Loucy (cell line): Measurements from ENCODE around the gene CCDC3.

ENCODE experiments used
- H2AFZ ChIP-seq: fragments of 200-600 bp; sonication (generic); 2 replicates; pipeline ENCODE4 v1.6.0; 2016; ENCODE audit warnings: antibody characterized with exemption, mild to moderate bottlenecking, low read length, moderate library complexity
- H3F3A ChIP-seq: fragments of 200-600 bp; 2 replicates; pipeline ENCODE4 v1.6.0; 2016; ENCODE audit warnings: antibody characterized with exemption, low read depth, mild to moderate bottlenecking
- H3K27me3 ChIP-seq: fragments of 200-600 bp; sonication (generic); 2 replicates; pipeline ENCODE4 v1.6.1; 2014; ENCODE audit warnings: low read length, mild to moderate bottlenecking; ENCODE audit not compliant: insufficient read depth, poor library complexity, severe bottlenecking
- H3K36me3 ChIP-seq: fragments of 200-600 bp; sonication (generic); 2 replicates; pipeline ENCODE4 v1.6.1; 2016; ENCODE audit warnings: low read length; ENCODE audit not compliant: insufficient read depth
- H3K4me1 ChIP-seq: fragments of 200-600 bp; sonication (generic); 2 replicates; pipeline ENCODE4 v1.5.1; 2014; ENCODE audit warnings: low read length, mild to moderate bottlenecking; ENCODE audit not compliant: insufficient read depth, poor library complexity, severe bottlenecking
- H3K4me2 ChIP-seq: fragments of 200-600 bp; sonication (generic); 2 replicates; pipeline ENCODE4 v1.6.0; 2014; ENCODE audit warnings: antibody characterized with exemption, low read length, low read depth, mild to moderate bottlenecking; ENCODE audit not compliant: poor library complexity, severe bottlenecking
- H3K4me3 ChIP-seq: fragments of 200-600 bp; sonication (generic); 2 replicates; pipeline ENCODE4 v1.5.1; 2014; ENCODE audit warnings: low read length, mild to moderate bottlenecking, mixed read lengths; ENCODE audit not compliant: poor library complexity, severe bottlenecking
- H3K79me2 ChIP-seq: fragments of 200-600 bp; sonication (generic); 2 replicates; pipeline ENCODE4 v1.6.1; 2014; ENCODE audit warnings: low read length; ENCODE audit not compliant: insufficient read depth
- H3K9ac ChIP-seq: fragments of 200-600 bp; sonication (generic); 2 replicates; pipeline ENCODE4 v1.6.0; 2014; ENCODE audit warnings: mild to moderate bottlenecking, low read depth, low read length, moderate library complexity; ENCODE audit not compliant: poor library complexity, severe bottlenecking
- H3K9me2 ChIP-seq: fragments of 200-600 bp; sonication (generic); replicated peaks from 2 replicates; pipeline ENCODE4 v1.6.1; 2016; ENCODE audit warnings: low read depth, low read length, mixed read lengths
- H3K9me3 ChIP-seq: fragments of 200-600 bp; sonication (generic); 2 replicates; pipeline ENCODE4 v1.6.1; 2014; ENCODE audit warnings: mild to moderate bottlenecking, antibody characterized with exemption, low read length, low read depth; ENCODE audit not compliant: insufficient read depth
- H4K20me1 ChIP-seq: fragments of 200-600 bp; sonication (generic); 2 replicates; pipeline ENCODE4 v1.6.0; 2014; ENCODE audit warnings: antibody characterized with exemption, low read length, mild to moderate bottlenecking; ENCODE audit not compliant: insufficient read depth, poor library complexity, severe bottlenecking
- CTCF ChIP-seq: fragments of 200-600 bp; sonication (generic); conservative IDR thresholded peaks from 2 replicates; pipeline ENCODE4 v1.5.1; 2014; ENCODE audit warnings: mild to moderate bottlenecking, antibody characterized with exemption, low read length
- EZH2phosphoT487 ChIP-seq: fragments of 200-600 bp; IDR thresholded peaks from 2 replicates; pipeline ENCODE4 v1.6.1; 2018; ENCODE audit warnings: antibody characterized with exemption, mild to moderate bottlenecking, moderate library complexity, borderline replicate concordance

CCDC3 gene

GRCh38 chr10:12899546-12899945 lies 102.0 kb downstream of the CCDC3 start:
- Histone ChIP-seq H2AFZ (no peak overlapping the region), H3K79me2 (no peaks in the 10 kb centered on the region), H3K36me3 (no peaks in the 10 kb centered on the region), H3K4me3 (no peak overlapping the region), H3K9me3 (no peaks in the 10 kb centered on the region), H3K9ac (no peak overlapping the region), H4K20me1 (no peaks in the 10 kb centered on the region), H3K27me3 (no peaks in the 10 kb centered on the region), H3K4me2 (no peak overlapping the region), H3F3A (no peaks in the 10 kb centered on the region), H3K4me1 (no peaks in the 10 kb centered on the region), H3K9me2 (no peaks in the 10 kb centered on the region)
- TF ChIP-seq EZH2phosphoT487 (no peak), CTCF (no peak)

- Histone ChIP-seq H3K36me3 (no peaks in the 10 kb centered on the region), H3K9ac (no peak overlapping the region), H3K79me2 (no peaks in the 10 kb centered on the region), H3K9me3 (0 out of 2 replicates have a peak, but pooled peaks cover 3% of the 10 kb centered on the region), H3K4me2 (no peak overlapping the region), H3K4me1 (no peaks in the 10 kb centered on the region), H2AFZ (no peak overlapping the region), H3F3A (no peaks in the 10 kb centered on the region), H3K9me2 (no peaks in the 10 kb centered on the region), H3K4me3 (no peak overlapping the region), H3K27me3 (no peaks in the 10 kb centered on the region), H4K20me1 (no peaks in the 10 kb centered on the region)
- no peak for TF ChIP-seq CTCF
- TF ChIP-seq EZH2phosphoT487 = no peak
Measured at GRCh38 chr10:12898271-12898670, 103.2 kb downstream of the CCDC3 start.

GRCh38 chr10:12897278-12897677 lies 104.2 kb downstream of the CCDC3 start:
- no peaks in the 10 kb centered on the region for H3K79me2 ChIP-seq
- H3F3A ChIP-seq = no peaks in the 10 kb centered on the region
- H3K36me3 ChIP-seq = no peaks in the 10 kb centered on the region
- no peak for TF ChIP-seq EZH2phosphoT487
- TF ChIP-seq CTCF = no peak
- no peaks in the 10 kb centered on the region for H3K27me3 ChIP-seq
- H3K4me2 ChIP-seq = no peak overlapping the region
- H2AFZ ChIP-seq = no peak overlapping the region
- H4K20me1 ChIP-seq = no peaks in the 10 kb centered on the region
- no peak overlapping the region for H3K4me3 ChIP-seq
- no peaks in the 10 kb centered on the region for H3K4me1 ChIP-seq
- no peak overlapping the region for H3K9ac ChIP-seq
- 0 out of 2 replicates have a peak, but pooled peaks cover 3% of the 10 kb centered on the region for H3K9me3 ChIP-seq
- no peaks in the 10 kb centered on the region for H3K9me2 ChIP-seq
